Ascending aorta (tissue), 2 donors: Measurements from ENCODE around the gene FAM8A1. TPM values are rescaled to one million over a fixed set of nuclear protein-coding genes. Genes with fewer than 3 reads are reported as not detected.

Source experiments
- DNase-seq, 2 donors: peaks; one replicate each; pipeline ENCODE4 v3.0.0-alpha.2; 2019; ENCODE audit warnings: low spot score in 2 of 2
- H3K27ac ChIP-seq, 2 donors: fragments of 200-600 bp; sonication (generic); one replicate each; pipeline ENCODE4 v1.5.1; 2016 to 2017; ENCODE audit warnings: mild to moderate bottlenecking in 1 of 2
- H3K27me3 ChIP-seq: fragments of 200-600 bp; sonication (generic); one replicate; pipeline ENCODE4 v1.5.1; 2017
- H3K36me3 ChIP-seq, 2 donors: fragments of 200-600 bp; sonication (generic); one replicate each; pipeline ENCODE4 v1.5.1; 2016
- H3K4me1 ChIP-seq, 2 donors: fragments of 200-600 bp; sonication (generic); one replicate each; pipeline ENCODE4 v1.5.1; 2016 to 2017; ENCODE audit warnings: mild to moderate bottlenecking in 1 of 2
- H3K4me3 ChIP-seq, 2 donors: fragments of 200-600 bp; sonication (generic); one replicate each; pipeline ENCODE4 v1.5.1; 2016 to 2017; ENCODE audit warnings: mild to moderate bottlenecking in 1 of 2
- H3K9me3 ChIP-seq, 2 donors: fragments of 200-600 bp; sonication (generic); one replicate each; pipeline ENCODE4 v1.5.1; 2016
- intact Hi-C: fragments of 100-400 bp; cut with DNase I; formaldehyde crosslinking; loops from one replicate; pipeline ENCODE4 v1.15.1; 2023
- total RNA-seq: library from RNA; depleted of rRNA; stranded (reverse); fragments of >200 nt; gene quantifications from one replicate; pipeline ENCODE4 v1.1.0, GENCODE V29; 2016
- TF ChIP-seq, protein P1 (sequence below), 3 experiments: fragments of 200-600 bp in 2 of 3; fragments of 450-650 bp in 1 of 3; sonication (generic) in 2 of 3; IDR thresholded peaks; one replicate each; pipeline ENCODE4 v1.5.1; 2016 to 2019; ENCODE audit warnings: antibody characterized with exemption in 3 of 3, mild to moderate bottlenecking in 1 of 3, moderate library complexity in 1 of 3

FAM8A1 gene
- total RNA-seq, 1 donor from 2014 or later = 31.5 TPM

DNA sequence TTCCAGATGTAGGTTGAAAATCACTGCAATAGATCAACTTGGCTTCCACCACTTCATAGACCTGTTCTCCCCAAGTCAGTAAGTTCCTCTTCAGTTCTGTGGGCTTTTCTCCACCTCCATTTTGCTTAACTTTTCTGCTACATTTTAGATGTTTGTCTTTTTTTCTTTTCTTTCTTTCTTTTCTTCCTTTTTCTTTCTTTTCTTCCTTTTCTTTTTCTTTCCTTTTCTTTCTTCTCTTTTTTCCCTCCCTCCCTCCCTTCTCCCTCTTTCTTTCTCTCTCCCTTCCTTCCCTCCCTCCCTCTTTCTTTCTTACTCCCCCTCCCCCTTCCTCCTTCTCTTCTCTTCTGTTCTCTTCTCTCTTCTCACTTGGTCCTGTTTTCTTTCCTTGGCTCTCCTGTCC, 6.9 kb upstream of the FAM8A1 start:
- Histone ChIP-seq H3K4me3 (no peak overlapping the region), H3K27ac (no peak overlapping the region), H3K27me3 (no peaks in the 10 kb centered on the region), H3K9me3 (no peaks in the 10 kb centered on the region), H3K4me1 (no peaks in the 10 kb centered on the region), H3K36me3 (no peaks in the 10 kb centered on the region)
- TF ChIP-seq, protein P1, sequence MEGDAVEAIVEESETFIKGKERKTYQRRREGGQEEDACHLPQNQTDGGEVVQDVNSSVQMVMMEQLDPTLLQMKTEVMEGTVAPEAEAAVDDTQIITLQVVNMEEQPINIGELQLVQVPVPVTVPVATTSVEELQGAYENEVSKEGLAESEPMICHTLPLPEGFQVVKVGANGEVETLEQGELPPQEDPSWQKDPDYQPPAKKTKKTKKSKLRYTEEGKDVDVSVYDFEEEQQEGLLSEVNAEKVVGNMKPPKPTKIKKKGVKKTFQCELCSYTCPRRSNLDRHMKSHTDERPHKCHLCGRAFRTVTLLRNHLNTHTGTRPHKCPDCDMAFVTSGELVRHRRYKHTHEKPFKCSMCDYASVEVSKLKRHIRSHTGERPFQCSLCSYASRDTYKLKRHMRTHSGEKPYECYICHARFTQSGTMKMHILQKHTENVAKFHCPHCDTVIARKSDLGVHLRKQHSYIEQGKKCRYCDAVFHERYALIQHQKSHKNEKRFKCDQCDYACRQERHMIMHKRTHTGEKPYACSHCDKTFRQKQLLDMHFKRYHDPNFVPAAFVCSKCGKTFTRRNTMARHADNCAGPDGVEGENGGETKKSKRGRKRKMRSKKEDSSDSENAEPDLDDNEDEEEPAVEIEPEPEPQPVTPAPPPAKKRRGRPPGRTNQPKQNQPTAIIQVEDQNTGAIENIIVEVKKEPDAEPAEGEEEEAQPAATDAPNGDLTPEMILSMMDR (IDR thresholded peaks at IDR 0.05) = no peak
- intact Hi-C loops = no loop called here
- no peak for DNase-seq

DNA sequence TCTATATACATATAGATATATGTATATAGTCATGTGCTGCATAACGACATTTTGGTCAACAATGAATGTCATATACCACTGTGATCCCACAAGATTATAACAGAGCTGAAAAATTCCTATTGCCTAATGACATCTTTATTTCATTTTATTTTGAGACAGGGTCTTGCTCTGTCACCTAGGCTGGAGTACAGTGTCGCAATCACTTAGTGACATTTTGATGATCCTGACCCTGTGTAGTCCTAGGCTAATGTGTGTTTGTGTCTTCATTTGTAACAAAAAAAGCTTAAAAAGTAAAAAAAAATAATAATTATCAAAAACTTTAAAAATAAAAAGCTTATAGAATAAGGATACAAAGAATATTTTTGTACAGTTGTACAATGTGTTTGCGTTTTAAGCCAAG, 4.0 kb upstream of the FAM8A1 start:
- Histone ChIP-seq H3K27me3 (no peaks in the 10 kb centered on the region), H3K36me3 (no peaks in the 10 kb centered on the region), H3K27ac (no peak overlapping the region), H3K4me3 (no peak overlapping the region), H3K9me3 (no peaks in the 10 kb centered on the region), H3K4me1 (no peaks in the 10 kb centered on the region)
- TF ChIP-seq, protein P1 (IDR thresholded peaks at IDR 0.05) = no peak
- DNase-seq = no peak
- intact Hi-C loops = no loop called here

DNA sequence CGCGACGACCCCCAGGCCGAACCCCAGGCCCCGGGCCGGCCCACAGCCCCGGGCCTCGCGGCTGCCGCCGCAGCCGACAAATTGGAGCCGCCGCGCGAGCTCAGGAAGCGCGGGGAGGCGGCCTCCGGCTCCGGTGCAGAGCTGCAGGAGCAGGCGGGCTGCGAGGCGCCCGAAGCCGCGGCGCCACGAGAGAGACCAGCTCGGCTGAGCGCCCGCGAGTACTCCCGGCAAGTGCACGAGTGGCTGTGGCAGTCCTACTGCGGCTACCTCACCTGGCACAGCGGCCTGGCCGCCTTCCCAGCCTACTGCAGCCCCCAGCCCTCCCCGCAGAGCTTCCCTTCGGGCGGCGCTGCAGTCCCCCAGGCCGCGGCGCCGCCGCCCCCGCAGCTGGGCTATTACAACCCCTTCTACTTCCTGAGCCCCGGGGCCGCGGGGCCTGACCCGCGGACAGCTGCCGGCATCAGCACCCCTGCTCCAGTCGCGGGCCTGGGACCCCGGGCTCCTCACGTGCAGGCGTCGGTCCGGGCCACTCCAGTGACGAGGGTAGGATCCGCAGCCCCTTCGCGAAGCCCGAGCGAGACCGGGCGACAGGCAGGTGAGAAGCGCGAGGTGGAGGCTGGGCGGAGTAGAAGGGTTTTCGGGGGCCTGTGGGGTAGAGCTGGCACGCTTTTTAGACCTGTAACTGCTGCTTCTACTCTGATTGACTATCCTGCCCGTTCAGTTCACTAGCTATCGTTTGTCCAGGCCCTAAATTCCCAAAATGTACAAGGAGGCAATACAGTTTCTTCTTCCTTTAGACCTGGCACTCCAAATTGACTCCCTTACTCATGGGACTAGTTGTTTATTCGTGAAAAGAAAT, 654 bp downstream of the FAM8A1 start:
- Histone ChIP-seq H3K9me3 (no peaks in the 10 kb centered on the region), H3K4me3 (peak overlapping the region; percentile 94 to 98), H3K4me1 (peaks cover 0 to 4% of the 10 kb centered on the region in 2 donors), H3K27ac (peak overlapping the region; percentile 94 to 97), H3K36me3 (peaks cover 3 to 12% of the 10 kb centered on the region in 2 donors), H3K27me3 (no peaks in the 10 kb centered on the region)
- peak in 1 of 2 donors; percentile 72 for DNase-seq
- intact Hi-C loops = loop anchor here (1.0 to 2.0 kb wide), 2 partner anchors 38 to 106 kb away; partner anchors contain the start of gene NUP153
- TF ChIP-seq, protein P1 (IDR thresholded peaks at IDR 0.05) = peak in 1 of 3 experiments; percentile 27

DNA sequence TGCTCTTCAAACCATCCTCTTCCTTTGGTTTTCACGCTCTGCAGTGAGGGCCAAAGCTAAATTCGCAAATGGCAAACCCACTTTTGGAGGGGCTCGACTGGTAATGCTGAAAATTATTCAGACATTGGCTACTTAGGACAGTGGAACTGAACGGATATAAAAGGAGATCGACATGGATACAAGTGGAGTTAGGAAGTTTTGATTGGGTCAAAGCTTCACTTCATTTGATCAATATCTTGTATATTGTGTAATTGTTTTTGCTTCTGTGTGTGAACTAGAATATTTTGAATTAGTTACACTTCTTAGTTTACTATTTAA, 1.2 kb downstream of the FAM8A1 start:
- intact Hi-C loops = loop anchor here (2.0 kb wide), 1 partner anchor 37 kb away; no protein-coding TSS in a partner anchor
- peak overlapping the region; percentile 94 to 97 for H3K27ac ChIP-seq

DNA sequence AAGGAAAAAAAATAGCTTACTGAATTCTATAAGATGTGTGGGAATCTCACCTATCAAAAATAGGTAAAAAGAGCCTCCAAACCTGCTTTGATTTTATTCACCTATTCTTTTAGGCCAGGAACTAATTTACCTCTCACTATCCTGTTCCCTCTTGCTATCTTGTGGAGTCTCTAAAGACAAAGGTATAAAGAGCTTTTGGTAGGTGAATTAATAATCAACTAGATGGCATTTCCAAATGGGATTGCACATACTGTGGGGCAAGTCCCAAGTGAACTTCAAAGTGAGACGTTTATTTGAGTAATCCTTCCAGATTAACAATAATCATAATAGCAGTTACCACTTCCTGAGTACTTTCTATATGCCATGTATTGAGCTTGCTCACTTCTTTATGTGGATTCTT, 2.8 kb downstream of the FAM8A1 start:
- TF ChIP-seq, protein P1 (IDR thresholded peaks at IDR 0.05) = no peak
- no peak for DNase-seq
- no peak overlapping the region for H3K27ac ChIP-seq
- intact Hi-C loops = no loop called here
- H3K4me1 ChIP-seq = peaks cover 0 to 4% of the 10 kb centered on the region in 2 donors
- H3K9me3 ChIP-seq = no peaks in the 10 kb centered on the region
- H3K27me3 ChIP-seq = no peaks in the 10 kb centered on the region
- peaks cover 8 to 25% of the 10 kb centered on the region in 2 donors for H3K36me3 ChIP-seq
- no peak overlapping the region for H3K4me3 ChIP-seq

More for the DNA sequence above, 1.2 kb downstream of the FAM8A1 start:
- Histone ChIP-seq H3K27me3 (no peaks in the 10 kb centered on the region), H3K4me3 (peak overlapping the region; percentile 94 to 98), H3K9me3 (no peaks in the 10 kb centered on the region), H3K36me3 (peaks cover 3 to 16% of the 10 kb centered on the region in 2 donors), H3K4me1 (peaks cover 0 to 4% of the 10 kb centered on the region in 2 donors)
- TF ChIP-seq, protein P1 (IDR thresholded peaks at IDR 0.05) = no peak
- no peak for DNase-seq
